NCI-H1105 (cell line): ENCODE measurements around the gene PCDH10.

Experiments
- DNase-seq: peaks from one replicate; lab custom pipeline; 2025; lab: John Stamatoyannopoulos, UW

Gene PCDH10

GRCh38 chr4:133148690-133149363 lies at the start of gene PCDH10:
TSS of gene PCDH10 (plus strand) at chr4:133149294. CDS start at chr4:133150141, 847 bp downstream.
- DNase-seq: peak; percentile 50

DNA sequence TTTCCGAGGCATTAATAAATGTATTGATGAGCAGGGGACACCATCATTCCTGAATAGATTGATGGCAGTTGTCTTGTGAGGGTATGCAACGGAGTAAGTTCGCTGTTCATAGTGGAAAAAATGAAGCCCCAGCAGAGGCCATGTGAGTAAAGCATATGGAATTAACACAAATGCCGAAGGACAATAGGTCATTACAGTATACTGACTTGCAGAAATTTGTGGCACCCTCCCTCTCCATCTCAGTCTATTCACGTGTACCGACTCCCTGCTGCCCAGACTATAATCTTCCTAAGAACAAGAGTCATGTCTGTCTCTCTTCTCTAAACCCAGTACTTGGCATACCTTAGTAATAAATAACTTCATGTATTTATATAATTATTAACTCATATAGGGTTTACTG lies 47.1 kb upstream of the PCDH10 start:
- DNase-seq: no peak

DNA sequence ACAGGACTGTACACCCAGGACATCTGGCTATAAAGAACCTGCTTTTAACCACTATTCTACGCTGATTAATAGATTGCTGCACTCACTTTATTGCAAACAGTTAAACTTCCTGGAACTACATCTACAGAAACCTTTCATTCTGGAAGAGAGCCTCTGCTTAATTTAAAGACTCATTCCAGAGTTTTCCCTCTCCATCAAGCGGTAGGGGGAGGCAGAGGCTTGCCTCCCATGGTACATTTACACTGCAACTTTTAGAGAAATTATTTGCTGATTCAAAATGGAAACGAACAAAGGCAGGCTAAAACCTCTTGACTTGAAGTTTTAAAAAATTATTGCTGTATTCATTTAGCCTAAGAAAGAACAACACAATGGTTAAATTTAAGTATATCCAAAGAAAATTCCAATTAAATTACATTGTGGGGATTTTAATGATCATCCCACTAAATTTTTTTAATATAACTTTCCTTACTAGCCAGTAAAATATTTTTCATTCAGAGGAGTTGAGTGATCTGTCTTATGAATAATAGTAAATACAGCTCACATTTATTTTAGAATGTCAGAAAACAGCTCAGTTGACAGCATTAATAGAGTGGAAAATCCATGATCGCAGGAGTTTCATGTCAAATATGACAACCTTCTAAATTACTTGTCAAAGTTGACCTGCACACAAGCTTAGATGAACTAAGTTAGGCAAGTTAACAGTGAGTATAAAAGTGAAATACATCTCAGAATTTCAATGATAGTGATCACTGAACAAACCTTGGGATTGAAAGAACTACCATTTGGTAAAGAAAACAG lies 46.3 kb upstream of the PCDH10 start:
- no peak for DNase-seq

- DNase-seq: no peak
These were observed 36.5 kb upstream of the PCDH10 start for GRCh38 chr4:133112641-133113040.

DNA sequence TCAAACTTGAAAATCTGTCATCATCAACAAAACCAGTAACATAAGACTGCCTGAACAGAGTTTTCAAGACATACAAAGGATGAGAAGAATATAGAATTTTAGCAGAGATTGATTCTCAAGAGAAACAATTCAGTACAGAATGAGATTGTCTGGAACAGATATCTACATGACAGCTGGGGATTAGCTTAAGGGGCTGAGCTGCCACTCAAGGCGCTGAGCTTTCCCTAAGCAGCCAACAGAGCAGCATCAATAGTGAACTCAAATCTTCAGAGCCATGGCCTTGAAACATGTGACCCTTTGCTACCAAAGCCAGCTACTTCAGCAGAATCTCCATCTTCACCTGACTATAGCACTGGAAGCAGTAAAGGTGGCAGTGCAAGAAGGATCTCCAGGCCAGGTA lies 24.3 kb upstream of the PCDH10 start:
- DNase-seq: no peak

DNA sequence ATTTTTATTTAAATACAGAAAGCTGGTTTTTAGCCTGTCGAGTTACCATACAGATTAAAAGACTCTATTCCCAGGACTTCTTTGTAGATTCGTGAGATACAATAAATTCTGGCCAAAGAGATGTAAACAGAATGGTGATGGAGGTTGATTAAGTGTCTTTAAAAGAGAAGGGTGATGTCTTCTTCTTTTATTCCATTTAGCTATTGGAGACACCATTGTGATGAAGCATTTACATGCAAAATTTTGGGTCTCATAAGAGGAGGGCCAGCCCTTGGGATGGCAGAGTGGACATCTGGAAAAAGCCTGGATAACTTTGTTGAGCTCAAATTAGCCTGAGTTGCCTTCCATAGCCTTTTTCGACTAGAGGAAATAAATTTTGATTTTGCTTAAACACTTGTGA lies 21.6 kb upstream of the PCDH10 start:
- DNase-seq: no peak

DNA sequence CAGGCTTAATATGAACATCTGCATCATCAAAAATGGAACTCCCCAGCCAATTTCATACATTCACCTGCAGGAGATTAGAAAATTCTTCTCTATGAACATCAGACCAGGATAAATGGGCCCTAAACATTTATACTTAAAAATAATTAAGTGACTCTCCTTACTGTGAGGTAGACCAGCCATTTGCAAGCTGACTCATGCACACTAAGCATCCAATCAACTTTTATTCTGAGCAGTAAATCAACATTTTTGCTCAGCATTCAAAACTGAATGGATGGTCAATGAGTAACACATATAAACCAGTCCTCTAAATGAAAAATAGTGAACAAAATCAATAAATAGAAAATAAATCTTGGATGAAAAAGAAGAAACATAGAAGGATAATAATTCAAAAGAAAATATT lies 19.9 kb upstream of the PCDH10 start:
- DNase-seq: no peak

DNA sequence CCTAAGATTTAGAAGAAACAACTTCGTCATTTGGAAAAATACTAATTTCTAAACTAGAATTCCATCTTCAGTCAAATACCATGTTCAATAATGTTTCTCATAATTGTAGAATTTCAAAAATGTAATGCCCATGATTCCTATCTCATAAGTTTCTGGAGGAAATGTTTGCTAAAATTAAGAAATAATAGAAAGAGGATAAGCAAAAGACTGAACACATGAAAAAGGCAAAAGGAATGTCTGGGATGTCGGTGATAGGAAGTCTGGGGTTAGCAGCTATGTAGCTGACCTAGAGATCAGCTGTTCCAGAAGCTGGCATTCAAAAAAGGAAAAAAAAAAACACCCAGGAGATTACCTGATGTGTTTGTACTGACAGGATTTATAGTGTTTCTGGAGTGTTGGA lies 18.9 kb upstream of the PCDH10 start:
- no peak for DNase-seq

GRCh38 chr4:133131829-133132460 lies 17.1 kb upstream of the PCDH10 start:
- DNase-seq: no peak

- no peak for DNase-seq
These were observed 12.3 kb upstream of the PCDH10 start for GRCh38 chr4:133136833-133137232.

DNA sequence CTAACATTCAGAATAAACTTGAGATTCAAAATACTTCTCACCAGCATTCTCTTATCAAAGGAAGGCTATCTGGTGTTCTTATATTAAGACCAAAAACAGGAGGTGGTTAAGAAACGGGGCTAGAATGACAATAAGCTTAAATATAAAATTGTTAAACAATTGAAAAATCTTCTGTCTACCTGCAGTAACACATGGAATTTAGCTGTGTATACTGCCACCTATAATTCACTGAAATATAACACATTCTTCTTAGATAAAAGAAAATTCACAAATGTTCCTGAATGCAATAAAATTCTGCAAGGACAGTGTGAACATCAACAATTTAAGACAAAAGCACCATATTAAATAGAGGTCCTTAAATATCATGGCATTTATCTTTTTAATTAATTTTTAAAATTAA lies 11.5 kb upstream of the PCDH10 start:
- no peak for DNase-seq

DNA sequence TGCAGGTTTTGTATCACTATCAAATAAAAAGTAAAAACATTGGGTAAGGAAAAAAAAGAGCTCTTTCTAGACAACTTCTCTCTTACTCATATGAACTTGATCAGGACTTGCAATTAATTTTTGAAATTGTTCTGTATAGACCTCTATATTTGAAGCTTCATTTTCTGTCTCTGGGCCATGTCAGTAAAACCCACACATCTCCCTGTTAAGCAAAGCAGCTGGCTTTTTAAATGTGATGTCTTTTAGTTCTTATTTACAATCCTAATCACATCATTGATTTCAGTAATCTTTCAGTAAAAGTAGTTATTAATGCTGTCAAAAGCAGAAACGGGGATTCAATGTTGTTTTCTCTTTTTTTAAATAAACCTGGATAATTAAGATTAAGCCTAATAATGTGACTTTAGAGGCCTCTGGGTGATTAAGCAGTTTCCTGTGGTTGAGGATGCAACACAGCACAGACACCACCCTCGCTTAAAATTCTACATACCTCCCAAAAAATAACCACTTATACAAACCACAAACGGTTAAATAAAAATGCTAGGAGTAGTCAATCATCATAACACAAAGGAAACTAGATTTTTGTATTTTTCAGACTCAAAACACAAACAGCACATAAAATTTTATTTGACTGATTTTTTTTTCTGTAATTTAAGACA lies 5.2 kb upstream of the PCDH10 start:
- DNase-seq: no peak

GRCh38 chr4:133145241-133145640 lies 3.9 kb upstream of the PCDH10 start:
- no peak for DNase-seq

GRCh38 chr4:133145758-133146573 lies 3.1 kb upstream of the PCDH10 start:
- DNase-seq: no peak

- DNase-seq: peak; percentile 44
These were observed 2.4 kb upstream of the PCDH10 start for GRCh38 chr4:133146574-133147241.

- DNase-seq: peak; percentile 25
These were observed 1.7 kb upstream of the PCDH10 start for GRCh38 chr4:133147286-133147821.

GRCh38 chr4:133147921-133148689 lies 989 bp upstream of the PCDH10 start:
- peak; percentile 48 for DNase-seq

- no peak for DNase-seq
These were observed 236 bp downstream of the PCDH10 start for GRCh38 chr4:133149364-133149695.

- no peak for DNase-seq
These were observed 908 bp downstream of the PCDH10 start for GRCh38 chr4:133149932-133150471.
